GM20431 (cell line): ENCODE results near the gene CALU.

ENCODE experiments used
- in situ Hi-C: fragments of 300-500 bp; cut with MseI, MboI; formaldehyde crosslinking; loops from one replicate; pipeline ENCODE4 v1.15.0; 2020; ENCODE audit warnings: low sequenced_read_pairs; ENCODE audit not compliant: unreplicated experiment

Gene CALU

GRCh38 chr7:128721376-128721775, 17.8 kb upstream of the CALU start:
- in situ Hi-C loops, result no loop called here

- in situ Hi-C loops, result no loop called here
Observed at GRCh38 chr7:128724743-128725142, 14.4 kb upstream of the CALU start.

GRCh38 chr7:128725531-128725930, 13.6 kb upstream of the CALU start:
- in situ Hi-C loops, result no loop called here

- in situ Hi-C loops, result no loop called here
Observed at GRCh38 chr7:128726059-128726736, 13.0 kb upstream of the CALU start.

- in situ Hi-C loops, result no loop called here
Observed at GRCh38 chr7:128726737-128727072, 12.5 kb upstream of the CALU start.

GRCh38 chr7:128727239-128727638, 11.9 kb upstream of the CALU start:
- in situ Hi-C loops, result no loop called here

- in situ Hi-C loops, result no loop called here
Observed at GRCh38 chr7:128728598-128728997, 10.6 kb upstream of the CALU start.

- in situ Hi-C loops, result no loop called here
Observed at GRCh38 chr7:128729494-128729893, 9.7 kb upstream of the CALU start.

GRCh38 chr7:128731184-128731583, 8.0 kb upstream of the CALU start:
- in situ Hi-C loops, result no loop called here

- in situ Hi-C loops, result no loop called here
Observed at GRCh38 chr7:128732521-128733277, 6.5 kb upstream of the CALU start.

GRCh38 chr7:128733278-128733645, 5.9 kb upstream of the CALU start:
- in situ Hi-C loops, result no loop called here

GRCh38 chr7:128734890-128735289, 4.3 kb upstream of the CALU start:
- in situ Hi-C loops, result no loop called here

GRCh38 chr7:128735436-128735835, 3.7 kb upstream of the CALU start:
- in situ Hi-C loops, result no loop called here

- in situ Hi-C loops, result no loop called here
Observed at GRCh38 chr7:128737441-128737840, 1.7 kb upstream of the CALU start.

GRCh38 chr7:128737867-128738385, 1.2 kb upstream of the CALU start:
- in situ Hi-C loops, result no loop called here

- in situ Hi-C loops, result no loop called here
Observed at GRCh38 chr7:128738570-128739047, 550 bp upstream of the CALU start.

GRCh38 chr7:128739990-128740682, 977 bp downstream of the CALU start:
- in situ Hi-C loops, result no loop called here

- in situ Hi-C loops, result no loop called here
Observed at GRCh38 chr7:128740996-128741395, 1.8 kb downstream of the CALU start.

GRCh38 chr7:128741491-128741890, 2.3 kb downstream of the CALU start:
- in situ Hi-C loops, result no loop called here

GRCh38 chr7:128742206-128742605, 3.0 kb downstream of the CALU start:
- in situ Hi-C loops, result no loop called here
